GM19043 (cell line): ENCODE measurements around the gene SMARCD1.

Experiments
- ATAC-seq: cut with Tn5 transposase; IDR thresholded peaks from one replicate; pipeline ENCODE4 v1.9.1; 2021; ENCODE audit warnings: low read depth; ENCODE audit not compliant: unreplicated experiment

The SMARCD1 gene

DNA sequence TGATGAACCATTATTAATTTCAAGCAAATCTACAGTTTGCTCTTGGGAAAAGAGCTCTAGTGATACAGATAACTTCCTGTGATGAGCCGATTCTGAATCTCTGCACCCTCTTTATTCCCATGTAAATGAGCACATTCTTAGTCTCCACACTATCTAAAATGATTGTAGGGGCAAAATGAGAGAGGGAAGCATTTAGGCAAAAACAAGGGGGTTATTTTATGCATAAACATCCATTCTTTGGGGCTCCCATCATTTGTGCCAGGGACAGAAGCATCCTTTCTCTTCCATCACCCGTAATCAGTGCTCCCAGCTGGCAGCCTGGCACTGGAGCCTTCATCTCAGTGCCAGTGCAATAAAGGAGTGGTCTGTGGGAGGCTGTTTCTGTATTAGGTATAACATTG, 17.0 kb downstream of the SMARCD1 start:
- no peak for ATAC-seq

DNA sequence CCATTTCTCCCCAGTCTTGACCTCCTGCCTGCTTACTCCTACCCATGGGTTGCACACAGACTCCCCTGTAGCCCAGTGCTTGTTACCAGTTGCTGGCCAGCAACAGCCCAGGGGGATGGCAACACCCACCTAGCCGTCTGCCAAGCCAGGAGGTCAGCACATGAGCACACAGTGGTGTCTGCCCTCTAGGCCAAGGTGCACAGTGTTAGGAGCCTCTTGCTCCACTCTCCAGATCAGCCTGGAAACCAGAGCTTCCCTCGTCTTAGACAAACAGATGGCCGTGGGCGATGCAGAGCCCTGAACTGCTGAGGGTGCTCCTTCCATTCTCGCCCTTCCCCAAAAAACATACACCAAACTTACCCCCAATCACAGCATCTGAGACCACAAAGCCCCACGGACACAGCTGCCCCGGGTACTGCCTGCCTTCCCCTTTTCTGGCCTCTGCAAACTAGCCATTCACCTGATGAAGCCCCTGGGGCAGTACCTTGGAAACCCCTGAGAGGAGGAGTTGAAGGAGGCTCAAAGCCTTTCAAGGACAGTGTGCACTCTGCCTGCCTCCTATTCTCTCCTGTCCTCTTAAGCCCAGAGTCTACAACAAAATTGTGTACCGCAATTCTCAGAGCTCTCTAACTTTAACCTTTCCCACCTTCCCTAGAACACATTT, 17.6 kb downstream of the SMARCD1 start:
- no peak for ATAC-seq

DNA sequence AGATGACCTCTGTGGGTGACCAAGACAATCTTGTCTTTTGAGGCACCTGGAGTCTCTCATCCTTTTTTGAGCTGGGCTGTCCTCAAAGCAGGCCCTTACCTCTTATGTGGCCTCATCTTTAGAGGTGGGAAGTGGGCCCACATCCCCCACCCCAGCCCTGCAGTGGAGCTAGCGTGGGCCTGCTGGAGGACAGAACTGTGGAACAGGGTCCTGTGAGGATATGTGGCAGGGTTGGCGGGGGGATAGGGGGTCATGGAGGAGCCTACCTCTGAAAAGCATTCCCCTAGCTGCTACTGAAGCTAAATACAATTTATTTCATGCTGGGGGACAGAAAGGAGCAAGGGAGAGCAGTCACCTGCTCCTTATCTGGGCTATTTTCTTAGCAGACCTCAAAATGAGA, 18.2 kb downstream of the SMARCD1 start:
- ATAC-seq: no peak

- ATAC-seq: no peak
Observed at GRCh38 chr12:50103767-50104321, 18.7 kb downstream of the SMARCD1 start, which contains the start of gene GPD1. GPD1 (plus strand) TSS chr12:50104008; CDS start chr12:50104051, 43 bp downstream.

DNA sequence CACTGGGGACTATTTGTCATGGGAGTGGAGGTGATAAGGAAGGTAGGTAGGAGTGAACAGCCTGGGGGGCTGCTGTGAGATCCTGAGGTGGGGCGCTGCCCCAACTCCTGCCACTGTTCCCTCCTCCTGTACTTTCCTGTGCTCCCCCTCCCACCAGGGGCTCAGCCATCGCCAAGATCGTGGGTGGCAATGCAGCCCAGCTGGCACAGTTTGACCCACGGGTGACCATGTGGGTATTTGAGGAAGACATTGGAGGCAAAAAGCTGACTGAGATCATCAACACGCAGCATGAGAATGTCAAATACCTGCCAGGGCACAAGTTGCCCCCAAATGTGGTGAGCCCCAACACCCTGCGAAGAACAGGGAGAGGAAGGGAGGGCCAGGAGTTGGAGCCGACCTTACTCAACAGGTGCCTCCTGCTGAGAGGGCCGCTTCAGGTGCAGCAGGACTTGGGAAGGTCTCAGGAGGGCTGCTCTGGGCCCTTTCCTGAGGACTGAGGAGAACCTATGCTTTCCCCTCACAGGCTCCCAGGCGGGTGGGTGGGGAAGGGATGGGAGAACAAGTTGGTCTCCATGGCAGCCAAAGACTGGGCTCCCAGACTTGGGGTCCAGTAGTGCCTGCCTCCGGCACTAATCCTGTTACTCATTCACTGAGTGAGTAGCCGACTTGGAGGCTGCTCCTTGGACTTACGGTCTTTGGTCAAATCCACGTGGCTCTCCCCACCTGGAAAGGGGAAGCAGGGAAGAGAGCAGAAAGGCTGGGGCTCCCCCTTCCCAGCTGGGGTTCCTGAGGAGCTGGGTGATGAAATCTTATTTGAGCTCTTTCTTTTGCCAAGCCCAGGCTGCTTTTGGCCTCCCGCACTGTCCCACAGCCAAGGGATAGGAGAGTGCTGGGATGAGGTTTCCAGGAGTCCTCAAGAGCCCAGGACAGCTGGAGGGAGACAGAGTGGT, 19.6 kb downstream of the SMARCD1 start:
- ATAC-seq: no peak

DNA sequence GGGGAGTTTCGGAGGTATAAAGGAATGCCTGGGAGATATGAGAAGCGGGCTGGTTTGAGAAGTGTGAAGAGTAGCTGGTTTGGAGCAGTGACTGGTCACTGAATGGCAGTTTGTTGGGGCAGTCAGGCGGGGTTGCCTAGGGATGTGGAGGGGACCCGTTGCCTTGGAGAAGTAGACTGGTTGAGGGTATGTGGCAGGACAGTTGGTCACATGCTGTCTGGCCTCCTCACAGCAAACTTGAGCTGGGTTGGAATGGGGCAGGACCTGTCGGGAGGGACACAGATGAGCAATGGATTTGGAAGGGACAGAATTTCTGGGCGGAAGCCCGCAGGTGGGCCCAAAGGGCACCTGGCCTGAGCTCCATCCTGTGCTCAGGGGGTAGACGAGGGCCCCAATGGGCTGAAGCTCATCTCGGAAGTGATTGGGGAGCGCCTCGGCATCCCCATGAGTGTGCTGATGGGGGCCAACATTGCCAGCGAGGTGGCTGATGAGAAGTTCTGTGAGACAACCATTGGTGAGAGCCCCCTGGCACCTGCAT, 20.8 kb downstream of the SMARCD1 start:
- ATAC-seq: no peak

DNA sequence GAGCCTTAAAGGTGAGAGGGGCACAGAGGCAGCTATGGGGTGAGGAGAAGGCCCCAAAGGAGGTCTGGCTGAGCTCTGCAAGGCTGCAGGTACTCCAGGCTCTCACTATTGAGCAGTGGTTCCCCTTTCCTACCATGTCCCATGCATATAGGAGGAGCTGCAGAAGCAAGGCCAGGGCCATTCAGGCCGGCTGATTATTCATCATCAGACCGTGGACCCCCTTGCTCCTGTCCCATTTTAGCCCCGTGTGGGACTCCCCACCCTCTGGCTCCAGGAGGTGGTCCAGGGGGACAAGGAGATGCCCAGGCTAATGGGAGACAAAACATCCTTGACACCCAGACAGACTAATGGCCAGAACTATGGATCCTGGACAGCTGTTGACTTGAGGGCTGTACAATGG, 21.8 kb downstream of the SMARCD1 start:
- no peak for ATAC-seq

DNA sequence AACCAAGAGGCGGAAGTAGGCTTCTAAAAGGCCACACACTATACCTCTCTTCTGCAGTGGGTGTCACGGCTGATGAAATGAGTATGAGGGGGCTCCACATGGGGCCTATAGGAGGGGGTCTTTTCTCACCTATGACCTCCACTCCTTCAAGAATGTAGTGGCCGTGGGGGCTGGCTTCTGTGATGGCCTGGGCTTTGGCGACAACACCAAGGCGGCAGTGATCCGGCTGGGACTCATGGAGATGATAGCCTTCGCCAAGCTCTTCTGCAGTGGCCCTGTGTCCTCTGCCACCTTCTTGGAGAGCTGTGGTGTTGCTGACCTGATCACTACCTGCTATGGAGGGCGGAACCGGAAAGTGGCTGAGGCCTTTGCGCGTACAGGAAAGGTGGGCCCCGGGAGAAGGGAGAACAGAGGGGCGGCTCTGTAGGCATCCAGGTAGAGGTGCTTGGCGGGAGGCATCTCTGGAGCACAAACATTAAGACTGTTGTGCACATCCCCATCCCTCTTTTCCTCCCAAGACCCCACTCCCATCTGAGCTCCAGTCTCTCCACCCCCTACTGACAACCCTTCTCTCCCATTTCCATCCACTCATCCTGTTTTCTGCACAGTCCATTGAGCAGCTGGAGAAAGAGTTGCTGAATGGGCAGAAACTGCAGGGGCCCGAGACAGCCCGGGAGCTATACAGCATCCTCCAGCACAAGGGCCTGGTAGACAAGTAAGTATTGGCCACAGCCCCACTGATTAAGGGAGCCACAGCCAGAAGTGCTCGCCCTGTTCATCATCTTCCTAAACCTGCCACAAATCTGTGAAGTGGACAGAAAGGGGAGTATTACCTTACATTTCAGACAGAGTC, 22.5 kb downstream of the SMARCD1 start:
- no peak for ATAC-seq

DNA sequence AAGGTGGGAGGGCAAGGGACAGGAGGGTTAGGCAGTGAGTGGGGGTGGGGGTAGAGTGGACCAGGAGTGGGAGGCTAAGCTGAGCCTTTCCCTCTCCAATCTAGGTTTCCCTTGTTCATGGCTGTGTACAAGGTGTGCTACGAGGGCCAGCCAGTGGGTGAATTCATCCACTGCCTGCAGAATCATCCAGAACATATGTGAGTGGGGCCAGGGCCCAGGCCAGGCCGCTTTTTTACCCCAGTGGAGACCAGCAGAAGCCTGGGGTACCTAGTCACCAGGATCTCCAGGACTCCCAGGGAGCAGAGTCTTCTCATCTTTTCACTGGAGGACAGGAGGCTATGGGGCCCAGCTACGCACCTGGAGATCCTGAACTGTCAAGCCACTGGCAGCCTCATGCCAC, 24.2 kb downstream of the SMARCD1 start:
- ATAC-seq: no peak

- ATAC-seq: no peak
Observed at GRCh38 chr12:50110127-50110761, 25.1 kb downstream of the SMARCD1 start.

DNA sequence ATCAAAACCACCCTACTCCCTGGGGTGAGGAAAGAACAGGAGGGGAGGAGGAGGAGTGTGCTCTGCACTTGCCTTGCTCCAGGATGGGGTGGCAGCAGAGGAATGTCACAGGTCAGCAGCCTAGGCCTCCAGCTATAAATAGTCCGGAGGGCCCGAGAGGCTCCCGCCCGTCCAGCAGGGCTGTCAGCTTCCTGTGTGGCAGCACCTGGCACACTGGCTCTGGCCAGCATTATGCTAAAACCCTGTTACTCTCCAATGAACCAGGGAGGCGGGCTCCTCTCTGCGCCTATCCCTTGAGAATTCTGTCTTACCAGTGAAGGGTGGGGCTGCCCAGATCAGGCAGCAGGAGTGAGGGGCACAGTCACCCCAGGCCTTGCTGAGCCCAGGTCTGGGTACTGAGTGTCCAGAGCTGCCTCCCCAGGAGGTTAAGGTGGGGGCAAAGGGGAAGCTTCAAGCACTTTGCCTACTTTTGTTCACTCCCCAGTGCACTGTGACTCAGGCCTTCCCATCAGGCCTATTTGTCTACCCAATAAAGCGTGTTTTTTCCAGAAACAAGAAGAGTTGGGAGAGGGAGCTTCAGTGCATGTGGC, 25.7 kb downstream of the SMARCD1 start:
- no peak for ATAC-seq

DNA sequence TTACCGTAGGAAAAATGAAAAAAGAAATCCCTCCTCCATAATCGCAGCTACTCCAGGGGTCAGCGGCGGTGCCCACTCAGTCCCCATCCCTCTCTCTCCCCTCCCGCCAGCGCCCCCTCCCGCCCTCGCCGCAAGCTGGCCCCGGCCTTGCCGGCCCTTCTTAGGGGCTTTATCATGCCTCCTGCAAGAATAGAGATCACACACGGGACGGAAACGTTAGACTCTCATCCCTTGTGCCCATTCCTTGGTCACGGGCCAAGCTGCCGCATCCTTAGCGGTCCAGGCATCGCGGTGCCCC, 26.2 kb downstream of the SMARCD1 start:
- ATAC-seq: no peak

GRCh38 chr12:50111693-50112455, 26.7 kb downstream of the SMARCD1 start, which contains the start of gene COX14:
COX14 (plus strand) TSS chr12:50112236; CDS start chr12:50120044, 7,808 bp downstream.
- peak; percentile 69 for ATAC-seq

DNA sequence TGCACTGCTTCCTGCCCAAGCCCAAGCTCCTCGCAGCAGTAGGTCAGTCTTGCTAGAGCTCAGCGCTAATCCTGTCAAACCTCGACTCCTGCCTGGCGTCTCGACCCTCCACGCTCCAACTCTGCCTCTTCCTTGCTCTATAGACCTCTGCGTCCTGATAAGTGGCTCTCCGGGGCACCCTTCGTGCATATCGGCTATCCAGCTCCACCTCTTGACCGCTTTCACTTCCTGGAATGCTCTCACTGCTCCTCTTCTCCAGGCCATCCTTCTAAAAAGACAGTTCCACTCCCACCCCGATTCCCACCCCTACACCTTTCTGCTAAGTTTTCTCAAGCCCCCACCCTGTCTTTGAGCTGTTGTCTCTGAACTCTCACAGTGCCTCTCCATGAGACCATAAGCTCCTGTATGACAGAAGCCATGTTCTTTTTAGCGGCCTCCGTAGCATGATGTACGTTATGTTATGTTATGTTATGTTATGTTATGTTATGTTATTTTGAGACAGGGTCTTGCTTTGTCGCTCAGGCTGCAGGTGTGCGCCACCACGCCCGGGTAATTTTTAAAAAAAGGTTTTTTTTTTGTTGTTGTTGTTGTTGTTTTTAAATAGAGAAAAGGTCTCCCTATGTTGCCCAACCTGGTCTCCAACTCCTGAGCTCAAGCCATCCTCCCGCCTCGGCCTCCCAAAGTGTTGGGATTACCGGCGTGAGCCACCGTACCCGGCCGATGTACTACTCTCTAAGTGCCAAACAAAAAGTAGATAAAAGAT, 27.5 kb downstream of the SMARCD1 start:
- ATAC-seq: no peak

DNA sequence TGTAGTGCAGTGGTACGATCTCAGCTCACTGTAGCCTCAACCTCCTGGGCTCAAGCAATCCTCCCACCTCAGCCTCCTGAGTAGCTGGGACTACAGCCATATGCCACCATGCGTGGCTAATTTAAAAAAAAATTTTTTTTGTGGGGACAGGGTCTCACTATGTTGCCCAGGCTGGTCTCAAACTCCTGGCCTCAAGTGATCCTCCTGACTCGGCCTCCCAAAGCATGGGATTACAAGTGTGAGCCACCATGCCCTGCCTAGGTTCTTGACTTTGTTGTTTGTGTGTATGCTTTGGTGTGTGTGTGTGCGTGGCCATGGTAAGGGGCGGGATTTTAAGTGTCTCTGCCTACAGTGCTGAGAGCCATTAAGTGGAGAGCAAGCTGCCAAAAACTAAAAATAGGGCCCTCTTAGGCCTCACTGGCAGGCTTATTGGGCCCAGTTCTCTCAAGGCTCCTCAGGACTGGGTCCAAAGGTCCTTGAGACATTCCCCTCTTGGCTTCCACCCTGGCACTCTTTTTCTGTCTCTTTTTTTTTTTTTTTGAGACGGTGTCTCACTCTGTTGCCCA, 32.0 kb downstream of the SMARCD1 start:
- no peak for ATAC-seq

- no peak for ATAC-seq
Observed at GRCh38 chr12:50119387-50119786, 34.2 kb downstream of the SMARCD1 start.

DNA sequence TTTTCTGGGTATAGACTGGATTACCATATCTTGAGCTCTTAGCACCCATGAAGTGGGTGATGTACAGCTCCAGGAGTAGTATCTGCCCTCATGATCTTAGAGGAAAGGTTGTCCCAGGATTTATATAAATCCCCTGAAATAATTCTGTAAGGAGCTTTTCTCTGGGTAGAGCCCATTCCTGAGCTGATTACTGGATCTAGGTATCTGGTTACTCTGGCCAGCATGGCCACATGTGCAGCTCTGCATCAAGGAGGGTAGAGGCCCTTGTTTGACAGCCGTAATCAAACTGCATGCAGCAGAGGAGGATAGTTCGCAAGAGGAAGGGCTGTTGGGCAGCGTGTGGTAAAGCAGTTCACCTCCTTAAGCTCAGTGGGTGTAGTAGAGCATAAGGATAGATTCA, 35.4 kb downstream of the SMARCD1 start:
- no peak for ATAC-seq

GRCh38 chr12:50120953-50121352, 35.8 kb downstream of the SMARCD1 start:
- ATAC-seq: no peak
